HG02763 (cell line): ENCODE measurements around the gene EPC1.
"Not testable (repeated sequence)": the region's sequence is repeated elsewhere in the genome, so short reads cannot be mapped to it uniquely, and the experiment has no call there.

Experiments used
- ATAC-seq: cut with Tn5 transposase; IDR thresholded peaks from one replicate; pipeline ENCODE4 v1.9.1; 2021; ENCODE audit warnings: mild to moderate bottlenecking, moderate library complexity; ENCODE audit not compliant: unreplicated experiment

Gene EPC1

GRCh38 chr10:32239769-32240168 lies 107.2 kb downstream of the EPC1 start:
- ATAC-seq, result no peak

GRCh38 chr10:32237644-32238345 lies 109.2 kb downstream of the EPC1 start:
- no peak for ATAC-seq

GRCh38 chr10:32234471-32234870 lies 112.5 kb downstream of the EPC1 start:
- ATAC-seq, result no peak

- not testable (repeated sequence) for ATAC-seq
Measured at GRCh38 chr10:32233375-32233774, 113.6 kb downstream of the EPC1 start.

GRCh38 chr10:32232378-32232777 lies 114.6 kb downstream of the EPC1 start:
- no peak for ATAC-seq

GRCh38 chr10:32229788-32230187 lies 117.2 kb downstream of the EPC1 start:
- ATAC-seq, result not testable (repeated sequence)

GRCh38 chr10:32229170-32229569 lies 117.8 kb downstream of the EPC1 start:
- ATAC-seq, result no peak

GRCh38 chr10:32227802-32228201 lies 119.2 kb downstream of the EPC1 start:
- ATAC-seq, result no peak

GRCh38 chr10:32226624-32227023 lies 120.3 kb downstream of the EPC1 start:
- no peak for ATAC-seq

- ATAC-seq, result no peak
Measured at GRCh38 chr10:32225976-32226375, 121.0 kb downstream of the EPC1 start.

GRCh38 chr10:32222376-32222775 lies 124.6 kb downstream of the EPC1 start:
- ATAC-seq, result not testable (repeated sequence)

GRCh38 chr10:32219156-32219555 lies 127.8 kb downstream of the EPC1 start:
- not testable (repeated sequence) for ATAC-seq

- ATAC-seq, result not testable (repeated sequence)
Measured at GRCh38 chr10:32218206-32219044, 128.5 kb downstream of the EPC1 start.
